ENCODE results near the gene KCNT1. TPM values are rescaled to one million over a fixed set of nuclear protein-coding genes. Genes with fewer than 3 reads are reported as not detected.

KCNT1 gene
- total RNA-seq, 4 donors from 2014 or later: 0.28 to 0.52 TPM; not detected in 2

- no peak for DNase-seq
- no peak overlapping the region for H3K27ac ChIP-seq
- H3K4me1 ChIP-seq: no peaks in the 10 kb centered on the region
- intact Hi-C loops (cut with DNase I; ENCODE audit: low total_unique reads): no loop called here
- no peaks in the 10 kb centered on the region for H3K36me3 ChIP-seq
- no peak overlapping the region for H3K4me3 ChIP-seq
- no peaks in the 10 kb centered on the region for H3K27me3 ChIP-seq
- no peak for TF ChIP-seq CTCF (IDR thresholded peaks at IDR 0.05)
- TF ChIP-seq POLR2A (IDR thresholded peaks at IDR 0.05): no peak
- no peaks in the 10 kb centered on the region for H3K9me3 ChIP-seq
These were observed 102.8 kb downstream of the KCNT1 start for GRCh38 chr9:135804581-135805421.

- intact Hi-C loops (cut with DNase I; ENCODE audit: low total_unique reads): no loop called here
- H3K27ac ChIP-seq: no peak overlapping the region
These were observed 103.5 kb downstream of the KCNT1 start for GRCh38 chr9:135805422-135806022.

GRCh38 chr9:135809166-135809565 lies 107.2 kb downstream of the KCNT1 start:
- intact Hi-C loops (cut with DNase I; ENCODE audit: low total_unique reads): no loop called here
- Histone ChIP-seq H3K27ac (no peak overlapping the region), H3K4me3 (no peak overlapping the region), H3K27me3 (no peaks in the 10 kb centered on the region), H3K4me1 (no peaks in the 10 kb centered on the region), H3K9me3 (no peaks in the 10 kb centered on the region), H3K36me3 (no peaks in the 10 kb centered on the region)
- TF ChIP-seq CTCF (IDR thresholded peaks at IDR 0.05): no peak
- TF ChIP-seq POLR2A (IDR thresholded peaks at IDR 0.05): no peak
- no peak for DNase-seq

More at GRCh38 chr9:135805422-135806022, 103.5 kb downstream of the KCNT1 start:
- no peak for DNase-seq
- Histone ChIP-seq H3K9me3 (no peaks in the 10 kb centered on the region), H3K4me3 (no peak overlapping the region), H3K36me3 (no peaks in the 10 kb centered on the region), H3K4me1 (no peaks in the 10 kb centered on the region), H3K27me3 (no peaks in the 10 kb centered on the region)
- no peak for TF ChIP-seq POLR2A (IDR thresholded peaks at IDR 0.05)
- no peak for TF ChIP-seq CTCF (IDR thresholded peaks at IDR 0.05)

- Histone ChIP-seq H3K4me1 (no peaks in the 10 kb centered on the region), H3K9me3 (no peaks in the 10 kb centered on the region), H3K4me3 (no peak overlapping the region), H3K27ac (no peak overlapping the region), H3K36me3 (no peaks in the 10 kb centered on the region), H3K27me3 (no peaks in the 10 kb centered on the region)
- no peak for TF ChIP-seq CTCF (IDR thresholded peaks at IDR 0.05)
- TF ChIP-seq POLR2A (IDR thresholded peaks at IDR 0.05): no peak
- intact Hi-C loops (cut with DNase I; ENCODE audit: low total_unique reads): no loop called here
- no peak for DNase-seq
These were observed 109.0 kb downstream of the KCNT1 start for GRCh38 chr9:135810806-135811575.

Data from uterus (tissue), 4 donors.